HG03045 (cell line): ENCODE results near the gene GRM3.

Experiments
- ATAC-seq: cut with Tn5 transposase; IDR thresholded peaks from one replicate; pipeline ENCODE4 v1.9.1; 2021; ENCODE audit warnings: mild to moderate bottlenecking, moderate library complexity; ENCODE audit not compliant: unreplicated experiment

Gene GRM3

GRCh38 chr7:86884152-86884551 is 240.4 kb downstream of the GRM3 start:
- no peak for ATAC-seq

- ATAC-seq, result no peak
Measured at GRCh38 chr7:86889501-86889900, 245.8 kb downstream of the GRM3 start.

DNA sequence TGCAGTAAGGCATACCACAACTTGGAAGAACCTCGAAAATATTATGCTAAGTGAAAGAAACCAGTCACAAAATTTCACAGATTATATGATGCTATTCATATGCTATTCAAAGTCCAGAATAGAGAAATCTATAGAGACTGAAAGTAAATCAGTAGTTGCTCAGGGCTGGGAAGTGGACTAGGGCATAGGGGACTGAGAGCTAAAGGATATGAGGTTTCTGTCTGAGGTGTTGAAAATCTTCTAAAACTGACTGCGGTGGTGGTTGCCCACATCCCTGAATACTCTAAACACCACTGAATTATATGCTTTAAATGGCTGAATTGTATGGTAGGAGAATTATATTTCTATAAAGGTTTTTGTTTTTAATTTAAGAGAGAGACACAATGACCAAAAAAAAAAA is 254.5 kb downstream of the GRM3 start:
- ATAC-seq, result no peak

GRCh38 chr7:86900886-86901285 is 257.2 kb downstream of the GRM3 start:
- ATAC-seq, result no peak

- no peak for ATAC-seq
Measured at GRCh38 chr7:86904949-86905834, 261.5 kb downstream of the GRM3 start.

- no peak for ATAC-seq
Measured at GRCh38 chr7:86908948-86909347, 265.2 kb downstream of the GRM3 start.

DNA sequence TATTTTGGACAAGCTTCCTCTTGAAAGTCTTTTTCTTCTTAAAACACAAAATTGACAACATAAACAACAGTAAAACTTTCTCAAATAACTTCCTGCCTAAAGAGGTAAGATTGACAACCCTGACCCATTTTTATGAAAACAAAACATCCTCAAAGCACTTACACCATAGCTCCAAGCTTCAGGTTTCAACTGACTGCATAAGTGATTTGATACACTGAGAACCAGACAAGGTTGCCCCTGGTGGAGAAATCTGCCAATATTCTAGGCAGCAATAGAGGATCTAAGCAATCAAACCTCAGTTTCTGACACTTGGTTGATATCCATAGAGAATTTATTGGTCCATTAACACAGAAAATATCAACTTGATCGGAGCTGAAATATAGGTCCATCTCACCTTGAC is 267.9 kb downstream of the GRM3 start:
- no peak for ATAC-seq

- no peak for ATAC-seq
Measured at GRCh38 chr7:86913709-86914108, 270.0 kb downstream of the GRM3 start.
